Stomach (tissue), 4 donors: ENCODE results near the gene DLGAP1.

Source experiments
- POLR2AphosphoS5 ChIP-seq, 3 donors: sonication (generic); formaldehyde crosslinking; IDR thresholded peaks; one replicate each; pipeline ENCODE4 v1.6.1; 2016; ENCODE audit warnings: antibody characterized with exemption in 3 of 3
- TF ChIP-seq, protein P1 (sequence below), 7 experiments: fragments of 450-650 bp in 4 of 7; fragments of 200-600 bp in 3 of 7; sonication (generic) in 3 of 7; IDR thresholded peaks; one replicate each; pipeline ENCODE4 v1.5.1; 2016 to 2019; ENCODE audit warnings: antibody characterized with exemption in 7 of 7, control low read depth in 2 of 7, mild to moderate bottlenecking in 1 of 7

DNA sequence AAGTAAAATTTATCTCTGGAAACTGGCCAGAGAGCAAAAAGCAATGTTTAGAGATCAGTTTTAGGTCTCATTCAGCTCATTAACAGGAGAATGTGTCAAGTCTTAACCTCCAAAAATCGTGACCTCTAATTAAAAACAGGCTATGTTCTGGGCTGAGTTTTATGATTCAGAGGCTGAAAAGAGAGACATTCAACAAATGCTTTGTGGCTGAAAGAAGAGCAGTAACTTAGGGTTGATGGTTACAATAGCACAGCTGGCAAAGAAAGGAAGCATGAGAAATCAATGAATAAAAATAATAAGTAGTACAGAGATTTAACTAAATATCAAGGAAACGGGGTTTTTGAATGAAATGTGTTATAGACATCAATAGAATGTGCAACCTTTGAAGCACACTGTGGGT is 992.1 kb downstream of the DLGAP1 start:
- TF ChIP-seq POLR2AphosphoS5 (IDR thresholded peaks at IDR 0.05), result no peak
- TF ChIP-seq, protein P1, sequence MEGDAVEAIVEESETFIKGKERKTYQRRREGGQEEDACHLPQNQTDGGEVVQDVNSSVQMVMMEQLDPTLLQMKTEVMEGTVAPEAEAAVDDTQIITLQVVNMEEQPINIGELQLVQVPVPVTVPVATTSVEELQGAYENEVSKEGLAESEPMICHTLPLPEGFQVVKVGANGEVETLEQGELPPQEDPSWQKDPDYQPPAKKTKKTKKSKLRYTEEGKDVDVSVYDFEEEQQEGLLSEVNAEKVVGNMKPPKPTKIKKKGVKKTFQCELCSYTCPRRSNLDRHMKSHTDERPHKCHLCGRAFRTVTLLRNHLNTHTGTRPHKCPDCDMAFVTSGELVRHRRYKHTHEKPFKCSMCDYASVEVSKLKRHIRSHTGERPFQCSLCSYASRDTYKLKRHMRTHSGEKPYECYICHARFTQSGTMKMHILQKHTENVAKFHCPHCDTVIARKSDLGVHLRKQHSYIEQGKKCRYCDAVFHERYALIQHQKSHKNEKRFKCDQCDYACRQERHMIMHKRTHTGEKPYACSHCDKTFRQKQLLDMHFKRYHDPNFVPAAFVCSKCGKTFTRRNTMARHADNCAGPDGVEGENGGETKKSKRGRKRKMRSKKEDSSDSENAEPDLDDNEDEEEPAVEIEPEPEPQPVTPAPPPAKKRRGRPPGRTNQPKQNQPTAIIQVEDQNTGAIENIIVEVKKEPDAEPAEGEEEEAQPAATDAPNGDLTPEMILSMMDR (IDR thresholded peaks at IDR 0.05), result no peak
